ENCODE data around the gene KCNN1. TPM values are rescaled to one million over a fixed set of nuclear protein-coding genes. Genes with fewer than 3 reads are reported as not detected.
A peak's percentile ranks its signal among the peaks of the same experiment; 100 is the strongest.

The KCNN1 gene
- total and polyA plus RNA-seq, 2 of the 13 experiments (the other 11 are each of a cell fraction or from before 2014, with no cell fraction given): 0.04 TPM; not detected in 1

DNA sequence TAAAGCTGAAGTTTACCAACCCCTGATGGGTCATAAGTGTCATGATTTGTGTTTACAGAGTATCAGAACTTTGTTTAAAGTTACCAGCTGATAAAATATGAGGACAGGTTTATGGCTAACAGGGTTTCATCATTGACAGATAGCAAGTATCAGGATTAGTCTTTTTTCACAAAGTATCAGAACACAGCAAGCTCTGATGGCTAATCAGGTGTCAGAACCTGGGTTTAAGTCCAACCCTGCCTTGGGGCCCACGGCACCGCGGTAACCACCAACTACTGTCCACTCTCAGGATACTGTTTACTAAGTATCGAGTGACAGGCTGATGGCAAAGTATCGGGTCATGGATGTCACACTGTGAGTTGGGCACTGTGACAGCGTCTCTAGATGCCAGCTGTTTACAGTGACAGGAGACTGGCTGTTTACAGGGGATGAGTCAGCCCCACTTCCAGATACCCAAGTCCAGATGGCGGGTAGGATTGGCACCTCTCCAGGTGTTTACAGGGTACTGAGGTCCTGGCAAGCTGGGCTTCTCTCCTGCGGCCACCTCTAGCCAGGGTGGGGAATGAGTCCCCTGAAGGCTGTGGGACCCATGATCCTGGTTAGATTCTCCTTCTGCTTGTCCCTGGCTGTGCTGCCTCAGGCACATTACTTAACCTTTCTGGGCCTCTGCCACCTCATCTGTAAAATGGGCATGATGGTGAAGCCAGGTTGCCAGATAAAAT lies 62.9 kb downstream of the KCNN1 start (continued):
- TF ChIP-seq, protein P1, sequence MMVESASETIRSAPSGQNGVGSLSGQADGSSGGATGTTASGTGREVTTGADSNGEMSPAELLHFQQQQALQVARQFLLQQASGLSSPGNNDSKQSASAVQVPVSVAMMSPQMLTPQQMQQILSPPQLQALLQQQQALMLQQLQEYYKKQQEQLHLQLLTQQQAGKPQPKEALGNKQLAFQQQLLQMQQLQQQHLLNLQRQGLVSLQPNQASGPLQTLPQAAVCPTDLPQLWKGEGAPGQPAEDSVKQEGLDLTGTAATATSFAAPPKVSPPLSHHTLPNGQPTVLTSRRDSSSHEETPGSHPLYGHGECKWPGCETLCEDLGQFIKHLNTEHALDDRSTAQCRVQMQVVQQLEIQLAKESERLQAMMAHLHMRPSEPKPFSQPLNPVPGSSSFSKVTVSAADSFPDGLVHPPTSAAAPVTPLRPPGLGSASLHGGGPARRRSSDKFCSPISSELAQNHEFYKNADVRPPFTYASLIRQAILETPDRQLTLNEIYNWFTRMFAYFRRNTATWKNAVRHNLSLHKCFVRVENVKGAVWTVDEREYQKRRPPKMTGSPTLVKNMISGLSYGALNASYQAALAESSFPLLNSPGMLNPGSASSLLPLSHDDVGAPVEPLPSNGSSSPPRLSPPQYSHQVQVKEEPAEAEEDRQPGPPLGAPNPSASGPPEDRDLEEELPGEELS (CRISPR knock-in tag; IDR thresholded peaks at IDR 0.05): peak; percentile 83
- TF ChIP-seq RELA (CRISPR knock-in tag; IDR thresholded peaks at IDR 0.05) (no peak), ETV5 (CRISPR knock-in tag; IDR thresholded peaks at IDR 0.05; ENCODE audit: borderline replicate concordance) (no peak; the same call in 1 of the 2 replicates), ZNF792 (CRISPR knock-in tag; IDR thresholded peaks at IDR 0.05) (peak; percentile 39; the same call in 1 of the 2 replicates), ZNF878 (CRISPR knock-in tag; IDR thresholded peaks at IDR 0.05) (no peak), ZNF788 (CRISPR knock-in tag; IDR thresholded peaks at IDR 0.05; ENCODE audit: borderline replicate concordance) (no peak), GZF1 (CRISPR knock-in tag; IDR thresholded peaks at IDR 0.05) (no peak)
- TF ChIP-seq, protein P2, sequence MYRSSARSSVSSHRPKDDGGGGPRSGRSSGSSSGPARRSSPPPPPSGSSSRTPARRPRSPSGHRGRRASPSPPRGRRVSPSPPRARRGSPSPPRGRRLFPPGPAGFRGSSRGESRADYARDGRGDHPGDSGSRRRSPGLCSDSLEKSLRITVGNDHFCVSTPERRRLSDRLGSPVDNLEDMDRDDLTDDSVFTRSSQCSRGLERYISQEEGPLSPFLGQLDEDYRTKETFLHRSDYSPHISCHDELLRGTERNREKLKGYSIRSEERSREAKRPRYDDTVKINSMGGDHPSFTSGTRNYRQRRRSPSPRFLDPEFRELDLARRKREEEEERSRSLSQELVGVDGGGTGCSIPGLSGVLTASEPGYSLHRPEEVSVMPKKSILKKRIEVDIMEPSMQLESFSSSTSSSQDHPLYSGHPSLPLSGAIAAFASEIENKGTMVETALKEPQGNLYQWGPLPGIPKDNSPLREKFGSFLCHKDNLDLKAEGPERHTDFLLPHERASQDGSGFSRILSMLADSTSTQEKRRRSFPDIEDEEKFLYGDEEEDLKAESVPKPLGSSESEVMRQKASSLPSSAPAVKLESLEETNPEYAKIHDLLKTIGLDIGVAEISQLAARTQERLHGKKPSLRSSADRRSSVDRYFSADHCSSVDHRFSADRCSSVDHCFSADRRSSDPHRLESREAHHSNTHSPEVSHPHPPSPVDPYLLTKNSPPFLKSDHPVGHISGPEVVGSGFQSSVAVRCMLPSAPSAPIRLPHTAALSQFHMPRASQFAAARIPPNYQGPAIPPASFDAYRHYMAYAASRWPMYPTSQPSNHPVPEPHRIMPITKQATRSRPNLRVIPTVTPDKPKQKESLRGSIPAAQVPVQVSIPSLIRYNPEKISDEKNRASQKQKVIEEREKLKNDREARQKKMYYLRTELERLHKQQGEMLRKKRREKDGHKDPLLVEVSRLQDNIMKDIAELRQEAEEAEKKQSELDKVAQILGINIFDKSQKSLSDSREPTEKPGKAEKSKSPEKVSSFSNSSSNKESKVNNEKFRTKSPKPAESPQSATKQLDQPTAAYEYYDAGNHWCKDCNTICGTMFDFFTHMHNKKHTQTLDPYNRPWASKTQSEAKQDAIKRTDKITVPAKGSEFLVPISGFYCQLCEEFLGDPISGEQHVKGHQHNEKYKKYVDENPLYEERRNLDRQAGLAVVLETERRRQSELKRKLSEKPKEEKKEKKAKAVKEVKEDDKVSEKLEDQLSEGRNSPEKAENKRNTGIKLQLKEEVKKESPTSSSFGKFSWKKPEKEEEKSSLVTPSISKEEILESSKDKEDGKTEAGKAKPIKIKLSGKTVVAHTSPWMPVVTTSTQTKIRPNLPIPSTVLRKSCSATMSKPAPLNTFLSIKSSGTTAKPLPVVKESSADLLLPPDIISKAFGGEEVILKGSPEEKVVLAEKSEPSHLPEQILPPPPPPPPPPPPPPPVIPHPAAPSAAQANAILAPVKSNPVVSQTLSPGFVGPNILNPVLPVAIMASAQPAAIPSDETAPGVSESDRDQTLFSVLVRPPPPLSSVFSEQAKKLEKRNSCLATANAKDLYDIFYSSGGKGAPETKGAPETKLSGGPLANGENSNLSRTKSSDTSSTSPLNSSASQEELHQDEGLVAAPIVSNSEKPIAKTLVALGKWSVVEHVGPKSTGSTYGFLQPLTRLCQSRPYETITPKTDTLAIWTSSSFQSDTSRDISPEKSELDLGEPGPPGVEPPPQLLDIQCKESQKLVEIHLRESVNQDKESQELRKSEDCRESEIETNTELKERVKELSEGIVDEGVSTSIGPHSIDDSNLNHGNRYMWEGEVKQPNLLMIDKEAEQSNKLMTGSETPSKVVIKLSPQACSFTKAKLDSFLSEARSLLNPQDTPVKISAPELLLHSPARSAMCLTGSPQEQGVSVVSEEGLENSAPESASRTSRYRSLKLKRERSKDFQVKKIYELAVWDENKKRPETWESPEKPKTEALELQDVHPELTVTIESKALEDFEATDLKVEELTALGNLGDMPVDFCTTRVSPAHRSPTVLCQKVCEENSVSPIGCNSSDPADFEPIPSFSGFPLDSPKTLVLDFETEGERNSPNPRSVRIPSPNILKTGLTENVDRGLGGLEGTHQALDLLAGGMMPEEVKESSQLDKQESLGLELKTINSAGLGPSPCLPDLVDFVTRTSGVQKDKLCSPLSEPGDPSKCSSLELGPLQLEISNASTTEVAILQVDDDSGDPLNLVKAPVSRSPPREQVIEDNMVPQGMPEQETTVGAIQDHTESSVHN (CRISPR knock-in tag; IDR thresholded peaks at IDR 0.05): no peak
- TF ChIP-seq, protein P3, sequence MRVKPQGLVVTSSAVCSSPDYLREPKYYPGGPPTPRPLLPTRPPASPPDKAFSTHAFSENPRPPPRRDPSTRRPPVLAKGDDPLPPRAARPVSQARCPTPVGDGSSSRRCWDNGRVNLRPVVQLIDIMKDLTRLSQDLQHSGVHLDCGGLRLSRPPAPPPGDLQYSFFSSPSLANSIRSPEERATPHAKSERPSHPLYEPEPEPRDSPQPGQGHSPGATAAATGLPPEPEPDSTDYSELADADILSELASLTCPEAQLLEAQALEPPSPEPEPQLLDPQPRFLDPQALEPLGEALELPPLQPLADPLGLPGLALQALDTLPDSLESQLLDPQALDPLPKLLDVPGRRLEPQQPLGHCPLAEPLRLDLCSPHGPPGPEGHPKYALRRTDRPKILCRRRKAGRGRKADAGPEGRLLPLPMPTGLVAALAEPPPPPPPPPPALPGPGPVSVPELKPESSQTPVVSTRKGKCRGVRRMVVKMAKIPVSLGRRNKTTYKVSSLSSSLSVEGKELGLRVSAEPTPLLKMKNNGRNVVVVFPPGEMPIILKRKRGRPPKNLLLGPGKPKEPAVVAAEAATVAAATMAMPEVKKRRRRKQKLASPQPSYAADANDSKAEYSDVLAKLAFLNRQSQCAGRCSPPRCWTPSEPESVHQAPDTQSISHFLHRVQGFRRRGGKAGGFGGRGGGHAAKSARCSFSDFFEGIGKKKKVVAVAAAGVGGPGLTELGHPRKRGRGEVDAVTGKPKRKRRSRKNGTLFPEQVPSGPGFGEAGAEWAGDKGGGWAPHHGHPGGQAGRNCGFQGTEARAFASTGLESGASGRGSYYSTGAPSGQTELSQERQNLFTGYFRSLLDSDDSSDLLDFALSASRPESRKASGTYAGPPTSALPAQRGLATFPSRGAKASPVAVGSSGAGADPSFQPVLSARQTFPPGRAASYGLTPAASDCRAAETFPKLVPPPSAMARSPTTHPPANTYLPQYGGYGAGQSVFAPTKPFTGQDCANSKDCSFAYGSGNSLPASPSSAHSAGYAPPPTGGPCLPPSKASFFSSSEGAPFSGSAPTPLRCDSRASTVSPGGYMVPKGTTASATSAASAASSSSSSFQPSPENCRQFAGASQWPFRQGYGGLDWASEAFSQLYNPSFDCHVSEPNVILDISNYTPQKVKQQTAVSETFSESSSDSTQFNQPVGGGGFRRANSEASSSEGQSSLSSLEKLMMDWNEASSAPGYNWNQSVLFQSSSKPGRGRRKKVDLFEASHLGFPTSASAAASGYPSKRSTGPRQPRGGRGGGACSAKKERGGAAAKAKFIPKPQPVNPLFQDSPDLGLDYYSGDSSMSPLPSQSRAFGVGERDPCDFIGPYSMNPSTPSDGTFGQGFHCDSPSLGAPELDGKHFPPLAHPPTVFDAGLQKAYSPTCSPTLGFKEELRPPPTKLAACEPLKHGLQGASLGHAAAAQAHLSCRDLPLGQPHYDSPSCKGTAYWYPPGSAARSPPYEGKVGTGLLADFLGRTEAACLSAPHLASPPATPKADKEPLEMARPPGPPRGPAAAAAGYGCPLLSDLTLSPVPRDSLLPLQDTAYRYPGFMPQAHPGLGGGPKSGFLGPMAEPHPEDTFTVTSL (CRISPR knock-in tag; IDR thresholded peaks at IDR 0.05; ENCODE audit: borderline replicate concordance): peak; percentile 70
